GM19467 (cell line): ENCODE measurements around the gene PALM2AKAP2.
"Not testable (repeated sequence)": the region's sequence is repeated elsewhere in the genome, so short reads cannot be mapped to it uniquely, and the experiment has no call there.

Source experiments
- ATAC-seq: cut with Tn5 transposase; IDR thresholded peaks from one replicate; pipeline ENCODE4 v1.9.1; 2021; ENCODE audit warnings: mild to moderate bottlenecking, moderate library complexity; ENCODE audit not compliant: unreplicated experiment

The PALM2AKAP2 gene

DNA sequence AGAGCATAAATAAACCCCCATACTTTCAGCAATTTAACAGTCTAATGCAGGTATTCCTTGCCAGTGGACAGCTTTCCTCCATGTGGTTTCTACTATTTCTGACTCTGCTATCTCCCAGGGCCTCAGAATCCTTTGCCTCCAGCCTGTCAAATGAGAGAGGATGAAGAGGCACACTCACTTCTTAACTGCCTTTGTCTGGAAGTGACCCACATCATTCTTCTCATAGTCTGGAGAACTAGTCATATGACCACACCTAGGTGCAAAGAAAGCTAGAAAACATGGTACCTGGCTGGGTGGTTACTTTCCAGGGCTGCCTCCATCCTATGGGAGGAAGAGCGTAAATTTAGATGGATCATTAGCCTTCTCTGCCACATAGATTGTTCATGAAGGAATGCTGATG is 22.5 kb downstream of the PALM2AKAP2 start:
- ATAC-seq: no peak

DNA sequence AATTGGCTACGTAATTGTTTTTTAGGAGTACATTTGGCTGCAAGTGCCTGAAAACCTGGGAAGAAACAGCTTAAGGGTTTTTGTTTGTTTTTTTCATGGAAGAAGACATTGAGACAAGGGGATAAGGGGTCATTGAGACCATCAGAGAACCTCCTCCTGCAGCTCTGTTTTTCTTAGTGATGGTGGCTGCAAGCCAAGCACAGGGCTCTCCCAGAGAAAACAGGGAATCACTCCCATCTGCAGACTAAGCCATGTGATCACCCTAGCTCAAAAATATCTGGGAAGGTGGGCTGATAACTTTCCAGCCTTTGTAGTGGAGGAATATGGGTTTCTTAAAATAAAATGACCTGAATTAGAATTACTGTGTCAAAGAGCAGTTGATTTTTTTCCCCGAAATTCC is 25.1 kb downstream of the PALM2AKAP2 start:
- no peak for ATAC-seq

DNA sequence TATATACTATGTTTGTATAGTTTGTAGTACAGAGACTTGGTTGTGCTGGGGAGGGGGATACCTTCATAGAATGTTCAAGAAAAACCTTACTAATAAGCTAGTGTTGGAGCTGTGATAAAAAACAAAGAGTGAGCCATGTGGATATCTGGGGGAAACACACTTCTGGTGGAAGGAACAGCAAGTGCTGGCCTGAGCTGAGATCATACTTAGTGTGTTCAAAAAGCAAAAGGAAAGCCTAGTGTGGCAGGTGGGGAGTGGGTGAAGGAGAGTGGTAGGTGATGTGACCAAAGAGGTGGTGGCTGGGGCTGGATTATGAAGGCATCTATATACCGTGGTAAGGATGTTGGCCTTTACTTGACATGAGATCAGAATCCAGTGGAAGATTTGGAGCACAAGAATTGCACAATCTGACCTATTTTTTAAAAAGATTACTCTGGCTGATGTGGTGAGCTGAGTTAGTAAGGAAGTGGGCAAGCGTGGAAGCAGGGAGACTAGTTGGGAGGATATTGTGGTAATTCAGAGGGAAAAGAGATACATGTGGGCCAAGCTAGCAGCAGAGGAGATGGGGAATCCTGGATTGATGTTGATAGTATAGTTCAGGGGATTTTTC is 26.6 kb downstream of the PALM2AKAP2 start:
- ATAC-seq: no peak

DNA sequence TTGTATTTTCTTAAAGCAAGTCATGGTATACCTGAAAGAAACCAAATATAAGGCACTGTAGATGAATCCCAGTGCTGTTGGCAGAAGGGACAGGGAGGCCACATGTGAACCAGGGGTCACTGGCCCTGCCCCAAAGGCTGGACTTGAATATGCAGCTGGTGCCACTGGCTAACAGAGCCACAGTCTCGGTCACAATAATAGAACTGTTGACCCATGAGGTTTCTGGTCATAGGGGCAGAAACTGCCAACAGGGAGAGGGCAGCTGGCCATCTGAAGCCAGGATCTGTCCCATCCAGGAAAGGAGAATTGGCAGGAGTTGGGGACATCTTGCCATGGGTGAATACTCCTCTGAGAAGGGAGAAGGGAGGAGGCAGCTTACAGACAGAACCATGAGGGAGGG is 31.9 kb downstream of the PALM2AKAP2 start:
- ATAC-seq: no peak

DNA sequence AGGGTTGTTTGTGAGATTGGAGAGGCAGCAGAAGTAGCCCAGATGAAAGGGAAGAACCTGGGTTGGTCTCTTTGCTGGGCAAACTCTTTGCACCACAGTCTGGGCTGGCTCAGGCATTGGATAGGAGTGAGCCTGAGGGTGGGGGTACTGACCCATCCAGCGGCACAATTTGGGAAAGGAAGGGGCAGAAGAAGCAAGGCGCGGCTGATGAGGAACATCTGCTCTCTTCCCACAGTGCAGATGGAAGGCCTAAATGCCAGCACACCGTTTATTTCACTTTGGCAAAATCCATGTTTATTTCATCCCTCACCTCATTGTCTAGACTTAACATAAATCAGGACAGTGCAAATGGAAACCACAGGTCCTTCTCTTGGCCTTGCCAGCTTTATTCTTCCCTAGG is 32.3 kb downstream of the PALM2AKAP2 start:
- no peak for ATAC-seq

DNA sequence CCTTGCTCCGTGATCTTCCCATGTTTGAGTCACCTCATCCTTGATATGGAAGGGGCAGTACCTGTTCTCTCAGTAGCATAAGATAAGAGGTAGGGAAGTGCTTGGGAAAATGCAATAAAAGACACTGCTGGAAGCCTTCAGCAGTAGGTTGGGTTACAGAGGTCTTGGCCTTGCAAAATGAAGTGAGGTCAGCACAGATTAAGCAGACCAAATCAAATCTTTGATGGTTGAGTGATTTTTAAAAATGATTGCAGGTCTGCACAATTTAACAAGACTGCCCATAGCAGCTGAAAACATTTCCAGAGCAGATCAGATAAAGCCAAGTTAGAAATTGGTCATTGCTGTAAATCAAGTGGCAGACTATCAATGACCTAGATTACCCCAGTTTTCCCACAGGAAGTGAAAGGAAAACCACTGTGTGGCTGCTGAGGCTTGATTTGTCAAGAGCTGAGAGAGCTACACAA is 32.9 kb downstream of the PALM2AKAP2 start:
- ATAC-seq: no peak

DNA sequence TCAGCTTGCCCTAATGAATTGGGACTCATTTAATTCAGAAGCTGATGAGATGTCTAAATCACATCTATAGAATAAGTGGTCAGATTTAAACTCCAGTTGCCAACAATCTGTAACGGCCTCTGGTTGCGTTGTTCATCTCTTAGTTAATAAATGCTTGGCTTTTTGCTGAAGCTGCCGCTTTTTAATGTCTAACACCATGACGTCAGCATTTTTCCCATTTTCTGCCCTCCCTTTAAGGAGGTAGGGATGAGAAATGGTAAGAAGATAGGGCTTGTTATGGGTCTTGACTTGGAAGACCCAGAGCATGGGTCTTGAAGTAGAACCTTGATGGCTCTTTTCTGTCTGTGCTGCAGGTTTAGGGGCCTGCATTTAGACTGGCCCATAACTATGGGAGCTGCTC is 33.3 kb downstream of the PALM2AKAP2 start:
- no peak for ATAC-seq

DNA sequence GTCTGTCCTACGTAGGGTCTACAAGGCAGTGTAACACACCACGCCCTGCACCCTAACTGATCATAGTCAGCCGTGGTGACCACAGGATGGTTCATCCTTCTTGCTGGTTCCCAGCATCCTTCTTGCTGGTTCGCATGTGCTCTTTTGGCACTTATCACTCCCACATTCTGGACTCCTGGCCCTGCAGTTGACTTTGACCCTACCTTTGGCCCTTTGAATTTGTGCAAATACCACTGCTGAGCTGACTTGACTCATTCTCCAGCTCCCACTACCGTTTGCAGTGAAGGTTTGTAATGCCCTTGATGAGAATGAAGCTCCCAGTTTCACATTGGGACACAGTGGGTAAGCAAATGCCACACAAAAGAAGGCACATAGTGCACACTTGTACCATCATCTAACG is 33.8 kb downstream of the PALM2AKAP2 start:
- no peak for ATAC-seq

DNA sequence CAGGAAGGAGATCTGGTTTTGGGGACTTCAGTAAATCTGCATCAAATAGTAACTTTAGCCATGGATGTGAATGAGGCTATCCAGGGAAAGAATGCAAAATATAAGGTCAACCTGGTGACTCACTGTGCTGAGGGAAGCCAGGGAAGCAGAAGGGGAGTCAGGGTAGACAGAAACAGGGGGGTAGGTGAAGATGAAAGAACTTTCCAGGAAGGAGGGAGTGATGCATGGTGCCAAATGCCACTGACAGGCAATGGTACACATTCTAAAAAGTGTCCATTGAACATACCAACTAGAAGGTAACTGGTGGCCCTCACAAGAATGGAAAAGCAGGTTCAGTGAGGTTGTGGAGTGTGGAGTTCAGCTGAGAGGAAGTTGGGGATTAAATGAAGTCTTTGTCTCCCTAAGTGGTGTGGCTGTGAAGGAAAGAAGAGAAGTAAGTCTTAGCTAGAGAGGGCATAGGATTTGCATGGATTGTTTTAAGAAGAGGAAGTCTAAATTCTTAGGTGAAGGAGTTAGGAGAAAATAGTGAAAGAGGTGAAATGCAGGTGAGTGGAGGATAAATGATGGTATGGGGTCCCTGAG is 35.5 kb downstream of the PALM2AKAP2 start:
- ATAC-seq: no peak

DNA sequence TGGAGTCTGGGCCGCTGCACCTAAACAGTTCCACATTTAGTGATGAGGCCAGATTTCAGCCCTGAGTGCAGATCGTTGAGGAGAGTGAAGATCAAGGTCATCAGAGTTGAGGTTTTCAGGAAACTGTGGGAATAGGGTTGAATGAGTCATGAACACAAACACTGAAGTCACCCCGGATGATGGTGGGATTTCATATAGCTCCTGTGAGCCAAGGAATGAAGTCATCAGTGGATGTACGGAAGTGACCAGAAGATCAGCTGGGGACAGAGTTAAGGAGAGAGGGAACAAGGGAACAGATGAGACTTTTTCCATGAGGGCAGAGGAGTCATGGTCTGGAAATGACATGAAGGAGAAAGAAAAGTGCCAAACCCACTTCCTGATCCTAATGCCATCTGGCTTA is 36.5 kb downstream of the PALM2AKAP2 start:
- no peak for ATAC-seq

DNA sequence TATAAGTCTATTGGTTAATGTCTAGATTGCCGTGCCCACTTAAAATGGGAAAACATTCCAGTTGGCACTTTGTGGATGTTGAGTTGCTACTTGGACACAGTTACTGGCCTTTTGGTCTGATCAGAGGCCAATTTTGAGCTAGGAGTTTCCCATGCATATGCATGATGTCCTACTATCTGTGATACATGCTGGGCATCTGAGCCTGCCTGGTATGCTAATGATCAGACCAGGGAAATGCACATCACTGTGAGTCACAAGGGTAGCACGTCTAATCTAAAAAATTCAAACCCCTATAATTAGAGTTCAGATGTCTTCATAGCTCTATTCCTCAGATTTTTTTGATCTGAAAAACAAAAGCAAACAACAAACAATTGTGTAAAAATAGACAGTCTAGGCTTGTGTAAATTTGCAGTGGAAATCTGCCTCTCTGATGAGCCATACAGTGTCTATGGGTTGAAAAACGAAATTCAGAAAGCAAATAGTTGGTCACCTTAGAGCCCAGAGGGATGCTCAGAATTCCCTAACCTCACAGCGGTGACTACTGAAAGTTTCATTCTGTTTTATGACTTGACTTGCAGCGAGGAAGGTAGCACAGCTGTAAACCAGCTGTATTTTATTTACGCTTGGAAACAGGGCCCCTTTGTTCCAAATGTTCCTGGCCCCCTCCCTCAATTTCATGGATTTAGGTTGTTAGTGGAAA is 37.3 kb downstream of the PALM2AKAP2 start:
- ATAC-seq: no peak

DNA sequence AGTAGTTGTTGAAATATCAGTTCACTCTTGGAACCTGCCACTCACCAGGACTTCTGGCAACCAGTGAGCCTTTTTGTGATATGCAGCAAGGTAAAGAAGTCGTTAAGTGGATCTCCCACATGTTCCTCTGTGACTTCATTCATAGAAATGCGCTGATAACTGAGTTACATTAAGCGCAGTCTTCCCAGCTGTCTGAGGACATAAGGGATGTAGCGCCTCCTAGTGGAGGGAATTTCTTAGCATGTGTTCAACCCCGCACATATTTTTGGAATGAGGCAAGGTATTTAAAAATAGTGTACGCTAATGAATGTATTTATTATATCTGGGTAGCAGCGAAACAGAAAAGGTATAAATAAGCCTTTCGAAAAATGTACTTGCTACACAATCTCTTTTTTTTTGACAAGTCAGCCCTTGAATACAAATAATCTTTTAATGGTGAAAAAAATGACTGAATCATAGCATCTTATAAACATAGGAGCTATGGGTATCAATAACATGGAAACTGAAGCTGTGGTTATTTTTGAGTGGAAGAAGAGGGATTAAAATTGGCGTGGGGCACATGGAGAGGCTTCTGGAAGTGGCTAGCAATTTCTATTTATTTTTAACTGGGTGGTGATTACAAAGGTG is 38.0 kb downstream of the PALM2AKAP2 start:
- ATAC-seq: no peak

DNA sequence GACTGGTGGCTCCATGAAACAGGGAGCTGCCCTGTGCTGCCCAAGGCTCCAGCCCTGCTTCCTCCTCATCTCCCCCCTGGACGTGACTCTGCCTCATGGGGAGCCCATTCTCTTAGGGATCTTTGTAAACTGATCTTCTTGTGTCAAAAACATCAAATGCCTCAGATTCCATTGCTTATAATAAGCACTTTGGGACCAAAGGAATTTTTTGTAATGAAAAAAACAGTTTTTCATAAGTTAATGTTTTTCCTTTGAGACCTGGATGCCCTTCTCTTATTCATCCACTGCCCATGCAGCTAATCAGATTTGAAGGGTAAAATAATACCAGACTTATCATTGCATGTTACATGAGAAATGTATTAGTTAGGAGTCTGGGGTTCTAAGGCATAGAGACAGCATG is 41.7 kb downstream of the PALM2AKAP2 start:
- no peak for ATAC-seq

DNA sequence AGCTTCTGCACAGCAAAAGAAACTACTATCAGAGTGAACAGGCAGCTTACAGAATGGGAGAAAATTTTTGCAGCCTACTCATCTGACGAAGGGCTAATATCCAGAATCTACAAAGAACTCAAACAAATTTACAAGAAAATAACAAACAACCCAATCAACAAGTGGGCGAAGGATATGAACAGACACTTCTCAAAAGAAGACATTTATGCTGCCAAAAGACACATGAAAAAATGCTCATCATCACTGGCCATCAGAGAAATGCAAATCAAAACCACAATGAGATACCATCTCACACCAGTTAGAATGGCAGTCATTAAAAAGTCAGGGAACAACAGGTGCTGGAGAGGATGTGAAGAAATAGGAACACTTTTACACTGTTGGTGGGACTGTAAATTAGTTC is 45.4 kb downstream of the PALM2AKAP2 start:
- not testable (repeated sequence) for ATAC-seq

DNA sequence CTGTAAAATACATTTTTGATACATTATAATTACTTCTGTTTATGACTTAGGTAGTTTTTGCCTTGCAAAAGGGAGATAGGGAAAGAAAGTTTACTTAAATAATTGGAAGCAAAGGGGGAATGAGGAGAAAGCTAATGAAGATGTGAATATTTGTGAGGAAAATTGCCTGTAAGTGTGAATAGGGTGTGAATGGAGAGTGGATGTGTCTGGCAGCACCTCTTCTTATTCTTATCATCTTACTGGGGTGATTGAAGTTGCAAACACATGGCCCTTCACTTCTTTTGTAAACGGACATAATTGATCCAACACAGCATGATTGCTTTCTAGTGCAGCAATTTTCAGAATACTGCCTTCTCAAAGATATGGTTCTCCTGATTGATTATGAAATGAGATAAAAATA is 46.6 kb downstream of the PALM2AKAP2 start:
- ATAC-seq: no peak

DNA sequence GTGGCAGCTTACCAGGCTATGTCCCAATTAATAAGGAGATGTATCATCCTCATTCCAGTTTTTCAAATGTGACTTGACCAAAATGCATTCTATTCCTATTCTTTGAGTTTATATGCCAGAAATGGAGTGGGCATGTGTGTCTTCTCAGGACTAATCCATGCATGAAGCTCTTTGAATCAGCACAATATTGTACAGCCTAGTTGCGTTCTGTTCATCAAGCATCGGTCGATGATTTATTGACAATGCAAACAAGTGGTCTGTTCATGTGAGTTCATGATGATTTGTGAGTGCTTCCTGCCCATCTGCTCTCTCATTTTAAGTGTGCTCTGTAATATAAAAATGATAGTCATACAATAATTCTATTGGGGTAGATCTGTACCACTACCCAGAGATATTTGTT is 48.3 kb downstream of the PALM2AKAP2 start:
- ATAC-seq: no peak
